HG02571 (cell line): ENCODE data around the gene CACNA1S.

Experiments used
- ATAC-seq: cut with Tn5 transposase; IDR thresholded peaks from one replicate; pipeline ENCODE4 v1.9.1; 2021; ENCODE audit warnings: mild to moderate bottlenecking, moderate library complexity; ENCODE audit not compliant: unreplicated experiment

Gene CACNA1S

DNA sequence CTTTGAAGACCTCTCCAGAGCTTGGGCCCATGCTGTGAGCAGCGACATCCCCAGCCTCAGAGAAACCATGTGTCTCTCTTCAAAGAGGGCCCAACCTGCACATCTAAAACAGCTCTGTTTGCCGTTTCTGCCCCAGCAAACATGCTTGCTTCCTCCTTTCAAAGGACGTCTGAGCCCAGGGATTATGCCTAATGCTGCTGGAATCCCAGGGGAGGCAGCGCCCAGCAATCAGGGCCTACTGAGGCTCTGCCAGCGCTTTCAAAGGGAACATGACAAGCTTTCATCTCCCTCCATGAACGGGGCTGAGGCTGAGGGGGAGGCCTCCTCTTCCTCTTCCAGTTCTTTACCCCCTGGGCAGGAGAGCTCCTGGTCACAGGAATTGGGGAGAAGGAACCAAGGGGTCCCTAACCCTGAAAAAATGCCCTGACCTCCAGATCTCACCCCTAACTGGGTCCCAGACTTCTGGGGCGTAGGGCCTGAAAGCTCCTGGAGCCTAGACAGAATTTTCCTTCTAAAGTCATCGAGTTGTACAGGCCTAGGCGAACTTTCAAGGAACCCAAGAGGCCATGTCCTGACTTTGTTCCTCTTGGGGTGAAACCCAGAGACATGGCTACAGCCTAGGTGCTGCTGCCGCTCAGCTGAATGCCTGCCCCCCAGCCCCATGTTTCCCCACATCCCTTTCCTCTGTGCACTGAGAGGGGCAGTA, 28.2 kb upstream of the CACNA1S start:
- ATAC-seq = no peak

- no peak for ATAC-seq
Observed at GRCh38 chr1:201139756-201140155, 27.5 kb upstream of the CACNA1S start.

GRCh38 chr1:201139306-201139705, 27.1 kb upstream of the CACNA1S start:
- ATAC-seq = no peak

DNA sequence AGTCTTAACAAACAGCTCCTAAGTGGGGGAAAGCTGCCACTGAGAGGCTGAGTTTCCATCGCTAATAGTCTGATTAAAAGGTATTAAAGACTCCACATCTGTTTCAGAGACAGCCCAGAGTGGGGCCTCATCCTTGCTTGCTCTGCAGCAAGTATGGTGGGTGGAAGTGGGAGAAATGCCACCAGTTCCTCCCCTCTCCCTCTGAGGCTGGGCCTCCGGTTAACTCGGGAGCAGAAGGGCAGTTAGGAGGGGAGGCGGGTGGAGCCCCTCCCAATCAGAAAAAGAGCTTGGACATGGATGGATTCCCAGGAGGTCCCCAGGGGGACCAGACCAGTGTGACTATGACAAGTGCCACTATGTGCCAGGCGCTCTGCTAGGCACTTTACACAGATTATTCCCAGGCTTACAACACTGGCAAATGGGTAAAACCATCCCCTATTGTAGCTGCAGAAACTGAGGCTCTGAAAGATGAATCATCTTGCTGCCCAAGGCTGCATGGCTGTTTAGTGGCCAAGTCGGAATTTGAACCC, 26.1 kb upstream of the CACNA1S start:
- no peak for ATAC-seq

DNA sequence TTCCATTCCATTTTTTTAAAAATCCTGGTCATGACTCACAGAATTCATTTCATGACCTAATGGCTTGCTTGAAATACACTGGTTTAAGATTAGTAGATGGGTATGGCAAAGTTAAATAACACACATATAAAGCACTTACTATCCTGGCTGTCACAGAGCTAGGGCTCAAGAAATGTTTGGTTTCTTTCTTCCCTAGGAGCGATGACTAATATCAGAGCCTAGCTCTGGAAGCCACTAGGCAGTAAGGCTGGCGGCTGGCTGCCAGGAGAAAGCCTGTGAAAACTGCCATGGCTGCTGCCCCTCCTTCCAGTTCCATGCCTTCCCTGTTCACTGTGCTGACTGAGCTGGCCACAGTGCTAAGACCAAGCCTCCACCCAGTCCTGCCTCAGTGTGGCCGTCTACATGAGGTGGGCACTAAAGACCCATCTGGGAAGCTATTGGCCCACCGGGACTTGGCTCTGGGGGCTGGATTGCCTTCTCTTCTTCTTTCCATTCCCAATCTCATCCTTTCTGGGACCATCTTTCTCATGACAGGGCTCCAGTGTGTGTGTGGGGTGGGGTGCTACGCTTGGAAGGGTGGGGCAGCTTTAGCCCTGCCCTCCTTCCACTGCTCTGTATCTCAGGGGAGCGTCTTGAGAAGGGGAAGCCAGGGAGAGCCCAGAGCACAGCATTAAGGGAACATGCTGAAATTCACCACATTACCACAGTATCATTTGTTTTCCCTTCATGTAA, 25.5 kb upstream of the CACNA1S start:
- no peak for ATAC-seq

GRCh38 chr1:201137024-201137392, 24.8 kb upstream of the CACNA1S start:
- ATAC-seq = no peak

DNA sequence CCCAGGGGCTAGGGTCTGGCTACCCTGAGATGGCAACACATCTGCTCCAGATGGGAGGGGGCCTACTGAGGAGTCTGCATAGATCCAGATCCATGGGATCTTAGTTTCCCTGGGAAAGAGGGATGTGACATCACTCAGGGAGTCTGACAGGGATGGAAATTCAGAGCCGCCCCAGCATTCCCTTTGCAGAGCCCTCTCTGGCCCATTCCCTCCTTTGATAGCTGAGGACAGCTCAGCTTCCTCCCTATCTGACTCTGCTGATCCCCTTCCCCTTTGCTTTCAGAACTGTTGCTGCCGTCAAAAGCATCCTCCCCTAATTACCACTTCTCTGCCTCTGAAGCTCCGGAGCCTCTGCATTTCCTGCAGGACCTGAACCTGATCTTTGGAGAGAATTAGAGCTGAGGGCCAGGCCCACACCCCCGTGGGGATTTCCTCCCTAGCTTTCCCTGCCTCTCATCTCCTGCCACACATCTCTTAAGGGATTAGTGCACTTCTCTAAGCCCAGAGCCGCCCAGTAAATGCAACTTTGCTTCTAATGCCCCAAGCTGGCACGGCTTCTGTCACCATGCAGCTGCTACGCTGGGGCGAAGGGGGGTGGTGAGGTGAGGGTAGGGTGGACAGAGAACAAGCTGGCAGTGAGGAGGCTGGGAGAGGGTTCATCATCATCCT, 24.3 kb upstream of the CACNA1S start:
- ATAC-seq = no peak

GRCh38 chr1:201134405-201134804, 22.2 kb upstream of the CACNA1S start:
- ATAC-seq = no peak

DNA sequence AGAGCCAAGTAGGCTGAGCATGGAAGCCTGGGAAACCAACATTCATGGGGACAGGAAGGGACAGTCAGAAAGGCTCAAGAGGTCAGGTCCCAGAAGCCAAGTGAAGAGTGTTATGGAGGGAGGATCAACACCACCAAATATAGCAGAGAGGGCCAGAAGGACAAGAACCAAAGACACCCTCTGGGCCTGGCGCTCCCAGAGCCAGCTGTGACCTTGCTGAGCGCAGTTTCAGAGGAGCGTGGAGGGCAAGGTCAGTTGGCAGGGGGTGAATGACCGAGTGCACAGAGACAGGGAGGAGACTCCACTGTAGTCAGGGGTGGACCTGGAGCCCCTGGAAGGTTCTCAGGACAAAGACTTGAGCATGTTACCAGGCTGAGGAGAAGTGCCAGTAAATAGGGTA, 19.2 kb upstream of the CACNA1S start:
- ATAC-seq = no peak

DNA sequence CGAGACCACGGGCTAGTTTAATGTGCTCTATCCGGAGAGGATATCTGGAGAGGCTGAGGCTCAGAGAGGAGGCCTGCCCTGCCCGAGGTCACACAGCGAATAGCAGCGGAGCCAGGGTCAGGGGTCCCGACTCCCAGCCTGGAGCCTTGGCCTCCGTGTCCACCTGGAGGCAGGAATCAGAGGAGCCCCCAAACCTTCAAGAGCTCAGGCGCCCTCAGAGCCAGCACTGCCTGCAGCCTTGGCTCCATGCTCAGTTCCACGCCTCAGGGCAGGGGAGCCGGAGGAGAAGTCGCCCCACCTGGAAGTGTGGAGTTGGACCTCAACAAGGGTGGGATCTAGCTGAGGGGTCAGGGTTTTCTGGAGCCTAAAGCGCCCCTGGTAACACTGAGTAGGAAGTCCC, 16.7 kb upstream of the CACNA1S start:
- no peak for ATAC-seq

- no peak for ATAC-seq
Observed at GRCh38 chr1:201128476-201128875, 16.2 kb upstream of the CACNA1S start.

- ATAC-seq = no peak
Observed at GRCh38 chr1:201127755-201128455, 15.7 kb upstream of the CACNA1S start.

DNA sequence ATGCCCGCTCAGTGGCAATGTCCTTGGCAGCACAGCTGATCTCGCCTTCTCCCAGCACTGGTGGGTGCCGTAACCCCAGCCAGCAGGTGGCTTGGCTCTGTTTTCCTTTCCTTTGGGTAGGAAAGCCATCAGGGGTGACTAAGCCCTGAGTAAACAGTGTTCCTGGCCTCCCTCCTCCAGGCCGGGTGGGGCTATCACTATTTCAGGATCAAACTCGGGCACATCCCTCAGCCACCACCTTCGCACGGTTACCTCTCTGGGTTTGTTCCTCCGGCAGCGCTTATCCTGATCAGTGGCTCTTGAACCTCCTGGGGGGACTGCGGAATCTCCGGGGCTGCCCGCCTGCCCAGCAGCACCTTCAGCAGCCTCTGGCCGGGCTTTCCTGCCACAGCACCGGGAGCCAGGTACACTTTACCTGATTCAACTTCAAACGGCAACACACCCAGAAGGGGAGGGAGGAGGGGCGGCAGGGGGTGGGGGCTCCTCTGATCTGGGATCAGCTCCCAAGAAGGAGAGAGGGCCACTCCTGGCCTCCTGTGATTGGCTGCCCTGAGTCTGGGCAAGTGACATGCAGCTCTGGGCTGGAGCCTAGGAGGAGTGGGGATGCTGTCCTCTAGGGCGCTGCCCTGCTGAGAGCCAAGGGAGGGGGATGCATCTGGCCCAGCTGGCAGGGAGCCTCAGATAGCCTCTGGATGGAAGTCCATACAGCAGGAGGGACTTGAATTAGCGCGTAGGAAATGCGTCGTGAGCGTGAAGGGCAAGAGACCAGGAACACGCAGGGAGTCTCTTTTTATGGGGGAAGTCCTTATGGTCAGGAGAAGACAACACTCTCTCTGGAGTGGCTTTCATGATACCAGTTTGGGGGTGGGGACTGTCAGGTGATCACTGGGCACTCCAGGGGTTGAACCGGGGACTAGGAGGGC, 14.9 kb upstream of the CACNA1S start, which contains the start of gene ASCL5:
TSS of gene ASCL5 (minus strand) at position 353 of the 923 bp plus-strand sequence. CDS start 11,812 bp downstream, outside the sequence.
- no peak for ATAC-seq

DNA sequence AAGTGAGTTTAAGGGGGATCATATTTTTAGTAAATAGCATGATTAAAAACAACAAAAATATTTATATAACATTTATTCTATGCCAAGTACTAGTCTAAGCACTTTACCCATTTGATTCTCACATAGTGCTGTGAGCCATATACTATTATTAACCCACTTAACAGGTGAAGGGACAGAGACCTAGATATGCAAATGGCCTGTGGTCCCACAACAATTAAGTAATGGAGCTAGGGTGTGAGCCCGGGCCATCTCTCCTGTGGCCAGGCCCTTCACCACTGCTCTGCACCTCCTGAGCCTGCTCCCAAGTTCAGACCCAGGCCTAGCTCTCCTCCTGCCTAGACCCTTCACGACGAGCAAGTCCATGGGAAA, 14.2 kb upstream of the CACNA1S start:
- ATAC-seq = no peak

GRCh38 chr1:201125800-201126199, 13.6 kb upstream of the CACNA1S start:
- no peak for ATAC-seq

DNA sequence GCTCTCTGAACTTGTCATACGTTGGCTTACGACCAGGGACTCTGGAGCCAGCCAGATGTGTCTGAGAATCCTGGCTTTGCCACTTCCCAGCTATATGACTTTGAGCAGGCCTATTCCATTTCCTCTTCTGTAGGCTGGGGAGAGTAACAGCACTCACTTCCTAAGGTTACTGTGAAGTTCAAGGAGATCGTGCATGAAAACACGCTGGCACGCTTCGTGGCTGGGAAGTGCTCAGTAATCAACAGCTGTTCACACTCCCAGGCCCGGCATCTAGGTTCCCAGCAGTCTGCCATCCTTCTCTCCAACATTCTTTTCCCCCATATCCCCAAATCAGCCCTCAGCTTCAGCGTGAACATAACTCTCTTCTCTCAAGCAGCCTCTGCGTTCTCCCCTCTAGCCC, 12.8 kb upstream of the CACNA1S start:
- ATAC-seq = no peak

GRCh38 chr1:201123866-201124265, 11.6 kb upstream of the CACNA1S start:
- ATAC-seq = no peak

DNA sequence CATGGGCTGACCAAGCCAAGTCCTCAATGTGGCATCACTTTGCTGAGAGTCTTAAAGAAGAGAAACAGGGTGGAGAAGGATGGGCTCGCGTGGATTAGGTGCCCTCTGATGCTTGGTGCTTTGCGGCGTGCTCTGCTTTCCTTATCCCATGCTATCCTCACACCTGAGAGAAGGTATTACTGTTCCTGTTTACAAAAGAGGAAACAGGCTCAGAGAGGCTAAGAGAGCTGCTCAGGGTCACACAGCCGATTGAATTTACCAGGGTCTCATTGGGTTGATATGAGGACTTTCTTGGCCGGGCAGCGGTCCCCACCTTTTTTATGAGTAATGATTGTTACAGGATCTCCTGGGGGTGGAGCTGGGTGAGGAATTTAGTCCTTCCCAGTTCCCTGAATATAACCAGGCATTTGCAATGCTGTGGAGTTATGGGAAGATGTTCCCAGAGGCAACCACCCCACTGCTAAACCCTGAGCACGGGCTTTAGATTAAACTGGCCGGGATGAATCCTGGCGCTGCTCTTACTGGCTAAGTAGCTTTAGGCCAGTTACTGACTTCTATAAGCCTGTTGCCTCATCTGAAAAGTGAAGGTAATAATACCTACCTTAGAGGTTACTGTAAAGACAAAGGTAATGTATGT, 10.2 kb upstream of the CACNA1S start:
- no peak for ATAC-seq
